ENCODE measurements around the gene BAZ1B.
"Not testable (repeated sequence)": the region's sequence is repeated elsewhere in the genome, so short reads cannot be mapped to it uniquely, and the experiment has no call there.

Gene BAZ1B

GRCh38 chr7:73539709-73540108, 17.6 kb upstream of the BAZ1B start:
- TF ChIP-seq ZNF8 (CRISPR knock-in tag; IDR thresholded peaks at IDR 0.05) (no peak), ZNF565 (CRISPR knock-in tag; conservative IDR thresholded peaks at IDR 0.05; ENCODE audit: low read depth) (no peak), ZFP3 (CRISPR knock-in tag; IDR thresholded peaks at IDR 0.05) (no peak), OSR1 (CRISPR knock-in tag; IDR thresholded peaks at IDR 0.05) (no peak), ZNF70 (CRISPR knock-in tag; IDR thresholded peaks at IDR 0.05) (no peak), PATZ1 (CRISPR knock-in tag; IDR thresholded peaks at IDR 0.05; ENCODE audit: borderline replicate concordance) (no peak), RARB (CRISPR knock-in tag; IDR thresholded peaks at IDR 0.05) (no peak), BACH2 (CRISPR knock-in tag; IDR thresholded peaks at IDR 0.05; ENCODE audit: borderline replicate concordance) (no peak), PPARA (CRISPR knock-in tag; IDR thresholded peaks at IDR 0.05; ENCODE audit: borderline replicate concordance) (no peak), CSRNP3 (CRISPR knock-in tag; IDR thresholded peaks at IDR 0.05) (no peak), TSHZ2 (CRISPR knock-in tag; IDR thresholded peaks at IDR 0.05) (no peak), TOX (CRISPR knock-in tag; IDR thresholded peaks at IDR 0.05; ENCODE audit: borderline replicate concordance) (no peak), CREB5 (CRISPR knock-in tag; IDR thresholded peaks at IDR 0.05; ENCODE audit: low read depth) (no peak), ZC3H10 (CRISPR knock-in tag; IDR thresholded peaks at IDR 0.05) (no peak), POU6F1 (CRISPR knock-in tag; IDR thresholded peaks at IDR 0.05; ENCODE audit: borderline replicate concordance, low read depth) (no peak), ISL1 (CRISPR knock-in tag; IDR thresholded peaks at IDR 0.05) (no peak), TCF4 (CRISPR knock-in tag; IDR thresholded peaks at IDR 0.05; ENCODE audit: borderline replicate concordance) (no peak), GLIS3 (CRISPR knock-in tag; IDR thresholded peaks at IDR 0.05) (no peak)
- ATAC-seq, result no peak

GRCh38 chr7:73538510-73538909, 16.4 kb upstream of the BAZ1B start:
- not testable (repeated sequence) for ATAC-seq

- TF ChIP-seq TCF4 (CRISPR knock-in tag; IDR thresholded peaks at IDR 0.05; ENCODE audit: borderline replicate concordance), result no peak
- no peak for TF ChIP-seq BACH2 (CRISPR knock-in tag; IDR thresholded peaks at IDR 0.05; ENCODE audit: borderline replicate concordance)
- TF ChIP-seq ESRRG (CRISPR knock-in tag; IDR thresholded peaks at IDR 0.05), result no peak
- TF ChIP-seq SNAI2 (CRISPR knock-in tag; IDR thresholded peaks at IDR 0.05), result no peak
- no peak for TF ChIP-seq POU6F1 (CRISPR knock-in tag; IDR thresholded peaks at IDR 0.05; ENCODE audit: borderline replicate concordance, low read depth)
- ATAC-seq, result no peak; the same call in 2 of the 3 replicates
Measured at GRCh38 chr7:73537051-73537450, 15.0 kb upstream of the BAZ1B start.

All from SK-N-SH treated with all-trans-retinoic acid at 6 μM for 48 hours (cell line).